A549 (cell line): ENCODE results near the gene UBE2E1.

Source experiments
- EHMT2 ChIP-seq: fragments of 200-600 bp; sonication (generic); IDR thresholded peaks from 2 replicates; pipeline ENCODE4 v1.6.1; 2016; ENCODE audit warnings: antibody characterized with exemption, low read depth, mild to moderate bottlenecking, moderate library complexity
- POLR2A ChIP-seq: IDR thresholded peaks from 2 replicates; pipeline ENCODE4 v1.6.1; 2012; ENCODE audit warnings: mild to moderate bottlenecking, low read length
- ZNF302 ChIP-seq: fragments of 250-450 bp; sonication (Bioruptor Pico); IDR thresholded peaks from 2 replicates; pipeline ENCODE4 v1.9.0; 2021; ENCODE audit warnings: inconsistent platforms, mild to moderate bottlenecking, moderate library complexity
- TF ChIP-seq, protein P1 (sequence below): fragments of >200 bp; sonication (Bioruptor Twin); formaldehyde crosslinking; IDR thresholded peaks from 3 replicates; pipeline ENCODE4 v1.5.1; 2016

GRCh38 chr3:23820888-23821287 is 15.1 kb downstream of the UBE2E1 start:
- TF ChIP-seq ZNF302 (CRISPR knock-in tag): no peak
- TF ChIP-seq, protein P1, sequence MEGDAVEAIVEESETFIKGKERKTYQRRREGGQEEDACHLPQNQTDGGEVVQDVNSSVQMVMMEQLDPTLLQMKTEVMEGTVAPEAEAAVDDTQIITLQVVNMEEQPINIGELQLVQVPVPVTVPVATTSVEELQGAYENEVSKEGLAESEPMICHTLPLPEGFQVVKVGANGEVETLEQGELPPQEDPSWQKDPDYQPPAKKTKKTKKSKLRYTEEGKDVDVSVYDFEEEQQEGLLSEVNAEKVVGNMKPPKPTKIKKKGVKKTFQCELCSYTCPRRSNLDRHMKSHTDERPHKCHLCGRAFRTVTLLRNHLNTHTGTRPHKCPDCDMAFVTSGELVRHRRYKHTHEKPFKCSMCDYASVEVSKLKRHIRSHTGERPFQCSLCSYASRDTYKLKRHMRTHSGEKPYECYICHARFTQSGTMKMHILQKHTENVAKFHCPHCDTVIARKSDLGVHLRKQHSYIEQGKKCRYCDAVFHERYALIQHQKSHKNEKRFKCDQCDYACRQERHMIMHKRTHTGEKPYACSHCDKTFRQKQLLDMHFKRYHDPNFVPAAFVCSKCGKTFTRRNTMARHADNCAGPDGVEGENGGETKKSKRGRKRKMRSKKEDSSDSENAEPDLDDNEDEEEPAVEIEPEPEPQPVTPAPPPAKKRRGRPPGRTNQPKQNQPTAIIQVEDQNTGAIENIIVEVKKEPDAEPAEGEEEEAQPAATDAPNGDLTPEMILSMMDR: no peak
- no peak for TF ChIP-seq EHMT2
- TF ChIP-seq POLR2A: no peak
